Neural progenitor cell (in vitro differentiated cells): ENCODE measurements around the gene SNX11. TPM values are rescaled to one million over a fixed set of nuclear protein-coding genes. Genes with fewer than 3 reads are reported as not detected.
"Not testable (repeated sequence)": the region's sequence is repeated elsewhere in the genome, so short reads cannot be mapped to it uniquely, and the experiment has no call there.

Experiments
- DNase-seq: peaks from one replicate; pipeline ENCODE4 v3.0.0-alpha.2; 2016; ENCODE audit warnings: low spot score
- H2AFZ ChIP-seq: fragments of 200-600 bp; sonication (generic); replicated peaks from 2 replicates; pipeline ENCODE4 v1.6.1; 2016; ENCODE audit warnings: antibody characterized with exemption
- H3F3A ChIP-seq: fragments of 200-600 bp; sonication (generic); 2 replicates; pipeline ENCODE4 v1.6.1; 2016; ENCODE audit warnings: antibody characterized with exemption, low read depth
- H3K27ac ChIP-seq: fragments of 200-600 bp; sonication (generic); 2 replicates; pipeline ENCODE4 v1.5.1; 2016; ENCODE audit warnings: mild to moderate bottlenecking
- H3K27me3 ChIP-seq: fragments of 200-600 bp; sonication (generic); 2 replicates; pipeline ENCODE4 v1.6.1; 2016; ENCODE audit warnings: mild to moderate bottlenecking, moderate library complexity
- H3K36me3 ChIP-seq: fragments of 200-600 bp; sonication (generic); 2 replicates; pipeline ENCODE4 v1.5.1; 2016
- H3K4me1 ChIP-seq: fragments of 200-600 bp; sonication (generic); 2 replicates; pipeline ENCODE4 v1.6.1; 2016; ENCODE audit warnings: mixed run types
- H3K4me2 ChIP-seq: fragments of 200-600 bp; sonication (generic); 2 replicates; pipeline ENCODE4 v1.6.1; 2016
- H3K4me3 ChIP-seq: fragments of 200-600 bp; sonication (generic); 2 replicates; pipeline ENCODE4 v1.5.1; 2016
- H3K79me2 ChIP-seq: fragments of 200-600 bp; sonication (generic); 2 replicates; pipeline ENCODE4 v1.6.1; 2016; ENCODE audit warnings: low read depth
- H3K9ac ChIP-seq: fragments of 200-600 bp; sonication (generic); 2 replicates; pipeline ENCODE4 v1.6.1; 2016
- H3K9me3 ChIP-seq: fragments of 200-600 bp; sonication (generic); 2 replicates; pipeline ENCODE4 v1.5.1; 2016; ENCODE audit warnings: low read depth
- H4K20me1 ChIP-seq: fragments of 200-600 bp; sonication (generic); 2 replicates; pipeline ENCODE4 v1.6.1; 2016; ENCODE audit warnings: low read depth
- H3K27ac Mint-ChIP-seq: 3 replicates; pipeline ENCODE4 v1.8.0; 2021; ENCODE audit warnings: mixed read lengths
- H3K27me3 Mint-ChIP-seq: 2 replicates; pipeline ENCODE4 v1.8.0; 2022; ENCODE audit warnings: low read depth, mild to moderate bottlenecking, inconsistent platforms, moderate library complexity, mixed read lengths; ENCODE audit not compliant: insufficient read depth
- H3K36me3 Mint-ChIP-seq: 3 replicates; pipeline ENCODE4 v1.8.0; 2021; ENCODE audit warnings: mixed read lengths
- H3K4me1 Mint-ChIP-seq: 3 replicates; pipeline ENCODE4 v1.8.0; 2021; ENCODE audit warnings: mixed read lengths
- H3K4me3 Mint-ChIP-seq: 3 replicates; pipeline ENCODE4 v1.8.0; 2021; ENCODE audit warnings: mild to moderate bottlenecking, moderate library complexity, mixed read lengths
- H3K9me3 Mint-ChIP-seq: 3 replicates; pipeline ENCODE4 v1.8.0; 2020; ENCODE audit warnings: mixed read lengths
- CTCF ChIP-seq: fragments of 200-600 bp; sonication (generic); IDR thresholded peaks from 2 replicates; pipeline ENCODE4 v1.5.1; 2017; ENCODE audit warnings: antibody characterized with exemption, mild to moderate bottlenecking
- EZH2 ChIP-seq: fragments of 200-600 bp; sonication (generic); IDR thresholded peaks from 2 replicates; pipeline ENCODE4 v1.6.1; 2017; ENCODE audit warnings: antibody characterized with exemption, mild to moderate bottlenecking, moderate library complexity
- EZH2phosphoT487 ChIP-seq: fragments of 200-600 bp; sonication (generic); IDR thresholded peaks from 2 replicates; pipeline ENCODE4 v1.6.1; 2017; ENCODE audit warnings: antibody characterized with exemption
- total RNA-seq: library from RNA; depleted of rRNA; stranded (reverse); fragments of >200 nt; gene quantifications from 2 replicates; pipeline ENCODE4 v1.2.3, GENCODE V29; 2015; ENCODE audit warnings: low replicate concordance

The SNX11 gene
- total RNA-seq, 1 donor from 2014 or later: 23.4 TPM

- peaks cover 2% of the 10 kb centered on the region for H3K27me3 Mint-ChIP-seq
- DNase-seq: peak; percentile 80
- peaks cover 41% of the 10 kb centered on the region for H3K79me2 ChIP-seq
- H3F3A ChIP-seq: peaks cover 61% of the 10 kb centered on the region
- no peak overlapping the region for H3K4me3 ChIP-seq
- H3K4me1 ChIP-seq: no peaks in the 10 kb centered on the region
- H3K4me2 ChIP-seq: no peak overlapping the region
- no peak overlapping the region for H2AFZ ChIP-seq
- H3K27ac ChIP-seq: peak overlapping the region; percentile 65
- H3K4me1 Mint-ChIP-seq: peaks cover 5% of the 10 kb centered on the region
- no peak overlapping the region for H3K9ac ChIP-seq
- no peaks in the 10 kb centered on the region for H3K9me3 ChIP-seq
- H3K36me3 ChIP-seq: peaks cover 11% of the 10 kb centered on the region
- H3K36me3 Mint-ChIP-seq: peaks cover 18% of the 10 kb centered on the region
- TF ChIP-seq EZH2 (no peak), CTCF (peak; percentile 75), EZH2phosphoT487 (no peak)
- peaks cover 43% of the 10 kb centered on the region for H4K20me1 ChIP-seq
- no peaks in the 10 kb centered on the region for H3K27me3 ChIP-seq
- peak overlapping the region; percentile 59 for H3K27ac Mint-ChIP-seq
- H3K4me3 Mint-ChIP-seq: no peak overlapping the region
- H3K9me3 Mint-ChIP-seq: no peaks in the 10 kb centered on the region
These were observed 33.1 kb upstream of the SNX11 start for GRCh38 chr17:48074322-48075081.

GRCh38 chr17:48077152-48077551, 30.4 kb upstream of the SNX11 start:
- Histone ChIP-seq H4K20me1 (peaks cover 68% of the 10 kb centered on the region), H3F3A (peaks cover 53% of the 10 kb centered on the region), H3K79me2 (peaks cover 67% of the 10 kb centered on the region)
- not testable (repeated sequence) for H3K9me3 Mint-ChIP-seq, H3K4me1 Mint-ChIP-seq, DNase-seq, H3K27me3 ChIP-seq, H3K36me3 ChIP-seq, H3K4me3 ChIP-seq, H3K4me2 ChIP-seq, H3K27ac ChIP-seq, H3K27ac Mint-ChIP-seq, H3K4me1 ChIP-seq, H3K9me3 ChIP-seq, H3K27me3 Mint-ChIP-seq, H3K9ac ChIP-seq, H2AFZ ChIP-seq, H3K4me3 Mint-ChIP-seq
- H3K36me3 Mint-ChIP-seq: peaks cover 12% of the 10 kb centered on the region

GRCh38 chr17:48081858-48082257, 25.7 kb upstream of the SNX11 start:
- H3K27ac ChIP-seq: no peak overlapping the region

More at GRCh38 chr17:48081858-48082257, 25.7 kb upstream of the SNX11 start:
- H2AFZ ChIP-seq: no peak overlapping the region
- H3K36me3 ChIP-seq: no peaks in the 10 kb centered on the region
- H4K20me1 ChIP-seq: peaks cover 80% of the 10 kb centered on the region
- Mint-ChIP-seq H3K9me3 (no peaks in the 10 kb centered on the region), H3K4me3 (no peak overlapping the region), H3K36me3 (peaks cover 1% of the 10 kb centered on the region), H3K27ac (no peak overlapping the region), H3K4me1 (peaks cover 13% of the 10 kb centered on the region), H3K27me3 (peaks cover 2% of the 10 kb centered on the region)
- no peaks in the 10 kb centered on the region for H3K4me1 ChIP-seq
- no peak for TF ChIP-seq EZH2
- no peak for TF ChIP-seq EZH2phosphoT487
- TF ChIP-seq CTCF: no peak
- H3K79me2 ChIP-seq: peaks cover 99% of the 10 kb centered on the region
- H3K4me2 ChIP-seq: no peak overlapping the region
- H3K4me3 ChIP-seq: no peak overlapping the region
- H3K9ac ChIP-seq: no peak overlapping the region
- H3F3A ChIP-seq: peaks cover 22% of the 10 kb centered on the region
- no peak for DNase-seq
- H3K9me3 ChIP-seq: no peaks in the 10 kb centered on the region
- no peaks in the 10 kb centered on the region for H3K27me3 ChIP-seq
